ENCODE results near the gene PRKAR1B.

- TF ChIP-seq POLR2A (IDR thresholded peaks at IDR 0.05) (no peak), CTCF (IDR thresholded peaks at IDR 0.05 in 4 of 5, conservative IDR thresholded peaks at IDR 0.05 in 1 of 5) (no peak)
Observed at GRCh38 chr7:691361-692045, 35.6 kb downstream of the PRKAR1B start.

All from gastrocnemius medialis (tissue), 4 donors.